ENCODE data around the gene BCAS3.

The BCAS3 gene

GRCh38 chr17:61378658-61379456 lies 701.2 kb downstream of the BCAS3 start:
- TF ChIP-seq CTCF (IDR thresholded peaks at IDR 0.05; ENCODE audit: low read depth, low read length, poor library complexity, severe bottlenecking) (no peak), EZH2phosphoT487 (IDR thresholded peaks at IDR 0.05; ENCODE audit: borderline replicate concordance, low read length) (no peak)
- H3K4me2 ChIP-seq (ENCODE audit: low read length): no peak overlapping the region
- no peaks in the 10 kb centered on the region for H3K9me2 ChIP-seq (replicated peaks; ENCODE audit: control insufficient read depth, low read length)
- H3K27ac ChIP-seq (ENCODE audit: low read depth, low read length): no peak overlapping the region
- H3K79me2 ChIP-seq (ENCODE audit: control insufficient read depth, low read length): no peaks in the 10 kb centered on the region
- H4K20me1 ChIP-seq (ENCODE audit: control insufficient read depth, insufficient read depth, low read depth, low read length): no peaks in the 10 kb centered on the region
- no peaks in the 10 kb centered on the region for H3K4me1 ChIP-seq (ENCODE audit: control insufficient read depth, low read length)
- no peaks in the 10 kb centered on the region for H3F3A ChIP-seq (ENCODE audit: control insufficient read depth, insufficient read depth)
- H3K9me3 ChIP-seq (ENCODE audit: control insufficient read depth, insufficient read depth, low read length): no peaks in the 10 kb centered on the region
- no peak overlapping the region for H3K4me3 ChIP-seq (ENCODE audit: low read length)
- no peaks in the 10 kb centered on the region for H3K27me3 ChIP-seq (ENCODE audit: control insufficient read depth, low read length)
- H3K36me3 ChIP-seq (ENCODE audit: control insufficient read depth, low read length): no peaks in the 10 kb centered on the region

- H3K27me3 ChIP-seq (ENCODE audit: control insufficient read depth, low read length): no peaks in the 10 kb centered on the region
- H3K9me2 ChIP-seq (replicated peaks; ENCODE audit: control insufficient read depth, low read length): no peaks in the 10 kb centered on the region
- no peak overlapping the region for H3K27ac ChIP-seq (ENCODE audit: low read depth, low read length)
- H3K4me2 ChIP-seq (ENCODE audit: low read length): no peak overlapping the region
- H3K36me3 ChIP-seq (ENCODE audit: control insufficient read depth, low read length): no peaks in the 10 kb centered on the region
- no peaks in the 10 kb centered on the region for H3F3A ChIP-seq (ENCODE audit: control insufficient read depth, insufficient read depth)
- no peaks in the 10 kb centered on the region for H4K20me1 ChIP-seq (ENCODE audit: control insufficient read depth, insufficient read depth, low read depth, low read length)
- H3K4me1 ChIP-seq (ENCODE audit: control insufficient read depth, low read length): no peaks in the 10 kb centered on the region
- H3K4me3 ChIP-seq (ENCODE audit: low read length): no peak overlapping the region
- H3K79me2 ChIP-seq (ENCODE audit: control insufficient read depth, low read length): no peaks in the 10 kb centered on the region
- no peaks in the 10 kb centered on the region for H3K9me3 ChIP-seq (ENCODE audit: control insufficient read depth, insufficient read depth, low read length)
- TF ChIP-seq CTCF (IDR thresholded peaks at IDR 0.05; ENCODE audit: low read depth, low read length, poor library complexity, severe bottlenecking) (no peak), EZH2phosphoT487 (IDR thresholded peaks at IDR 0.05; ENCODE audit: borderline replicate concordance, low read length) (no peak)
Observed at GRCh38 chr17:61379457-61380216, 702.0 kb downstream of the BCAS3 start.

- Histone ChIP-seq H3F3A (ENCODE audit: control insufficient read depth, insufficient read depth) (no peaks in the 10 kb centered on the region), H3K9me3 (ENCODE audit: control insufficient read depth, insufficient read depth, low read length) (no peaks in the 10 kb centered on the region), H3K27ac (ENCODE audit: low read depth, low read length) (no peak overlapping the region), H3K79me2 (ENCODE audit: control insufficient read depth, low read length) (no peaks in the 10 kb centered on the region), H3K36me3 (ENCODE audit: control insufficient read depth, low read length) (no peaks in the 10 kb centered on the region), H3K4me1 (ENCODE audit: control insufficient read depth, low read length) (no peaks in the 10 kb centered on the region), H3K27me3 (ENCODE audit: control insufficient read depth, low read length) (no peaks in the 10 kb centered on the region), H3K9me2 (replicated peaks; ENCODE audit: control insufficient read depth, low read length) (no peaks in the 10 kb centered on the region), H4K20me1 (ENCODE audit: control insufficient read depth, insufficient read depth, low read depth, low read length) (no peaks in the 10 kb centered on the region), H3K4me3 (ENCODE audit: low read length) (no peak overlapping the region), H3K4me2 (ENCODE audit: low read length) (no peak overlapping the region)
- TF ChIP-seq EZH2phosphoT487 (IDR thresholded peaks at IDR 0.05; ENCODE audit: borderline replicate concordance, low read length) (no peak), CTCF (IDR thresholded peaks at IDR 0.05; ENCODE audit: low read depth, low read length, poor library complexity, severe bottlenecking) (no peak)
Observed at GRCh38 chr17:61380217-61380835, 702.7 kb downstream of the BCAS3 start.

Data from DOHH2 (cell line).